ENCODE data around the gene PFN4. TPM values are rescaled to one million over a fixed set of nuclear protein-coding genes. Genes with fewer than 3 reads are reported as not detected.

Gene PFN4
- not detected for total RNA-seq

GRCh38 chr2:24123195-24123921, at the start of gene PFN4, which contains the start of gene FAM228B:
TSS of gene PFN4 (minus strand) at chr2:24123334. CDS start at chr2:24122535, 799 bp downstream.
TSS of gene FAM228B (plus strand) at chr2:24123469. CDS start at chr2:24124362, 893 bp downstream.
- peaks cover 8 to 14% (median 12%) of the 10 kb centered on the region in 3 donors for H3K4me1 ChIP-seq (ENCODE audit: control insufficient read depth in 3 of 3, insufficient read depth in 3 of 3, low read length in 3 of 3)
- H3K36me3 ChIP-seq (ENCODE audit: control insufficient read depth in 3 of 3, insufficient read depth in 3 of 3, low read length in 3 of 3), result peaks cover 0 to 2% (median 0%) of the 10 kb centered on the region in 3 donors
- no peaks in the 10 kb centered on the region for H3K9me3 ChIP-seq (ENCODE audit: control insufficient read depth in 3 of 3, low read length in 3 of 3)
- peak within 1 kb of the TSS; percentile 90 to 96 (median 93) for H3K4me3 ChIP-seq (ENCODE audit: low read length in 3 of 3)
- H3K9ac ChIP-seq (ENCODE audit: low read depth in 1 of 3, low read length in 3 of 3), result peak within 1 kb of the TSS; percentile 85 to 97 (median 92)
- no peaks in the 10 kb centered on the region for H3K27me3 ChIP-seq (ENCODE audit: control insufficient read depth in 3 of 3, insufficient read depth in 3 of 3, low read length in 3 of 3)
- H3K27ac ChIP-seq (ENCODE audit: low read depth, low read length), result peak within 1 kb of the TSS; percentile 84

- Histone ChIP-seq H3K27me3 (ENCODE audit: control insufficient read depth in 3 of 3, insufficient read depth in 3 of 3, low read length in 3 of 3) (peaks cover 0 to 3% (median 0%) of the 10 kb centered on the region in 3 donors), H3K9me3 (ENCODE audit: control insufficient read depth in 3 of 3, low read length in 3 of 3) (no peaks in the 10 kb centered on the region), H3K36me3 (ENCODE audit: control insufficient read depth in 3 of 3, insufficient read depth in 3 of 3, low read length in 3 of 3) (peaks cover 0 to 4% (median 0%) of the 10 kb centered on the region in 3 donors), H3K4me1 (ENCODE audit: control insufficient read depth in 3 of 3, insufficient read depth in 3 of 3, low read length in 3 of 3) (no peaks in the 10 kb centered on the region), H3K4me3 (ENCODE audit: low read length in 3 of 3) (no peak overlapping the region), H3K9ac (ENCODE audit: low read depth in 1 of 3, low read length in 3 of 3) (no peak overlapping the region), H3K27ac (ENCODE audit: low read depth, low read length) (no peak overlapping the region)
These were observed 45.9 kb upstream of the PFN4 start for GRCh38 chr2:24169023-24169422.

GRCh38 chr2:24164416-24164973, 41.4 kb upstream of the PFN4 start:
- H3K9me3 ChIP-seq (ENCODE audit: control insufficient read depth in 3 of 3, low read length in 3 of 3), result no peaks in the 10 kb centered on the region
- H3K27ac ChIP-seq (ENCODE audit: low read depth, low read length), result no peak overlapping the region
- no peaks in the 10 kb centered on the region for H3K4me1 ChIP-seq (ENCODE audit: control insufficient read depth in 3 of 3, insufficient read depth in 3 of 3, low read length in 3 of 3)
- no peaks in the 10 kb centered on the region for H3K27me3 ChIP-seq (ENCODE audit: control insufficient read depth in 3 of 3, insufficient read depth in 3 of 3, low read length in 3 of 3)
- peaks cover 3 to 5% (median 4%) of the 10 kb centered on the region in 3 donors for H3K36me3 ChIP-seq (ENCODE audit: control insufficient read depth in 3 of 3, insufficient read depth in 3 of 3, low read length in 3 of 3)
- H3K9ac ChIP-seq (ENCODE audit: low read depth in 1 of 3, low read length in 3 of 3), result no peak overlapping the region
- no peak overlapping the region for H3K4me3 ChIP-seq (ENCODE audit: low read length in 3 of 3)

- H3K27me3 ChIP-seq (ENCODE audit: control insufficient read depth in 3 of 3, insufficient read depth in 3 of 3, low read length in 3 of 3), result no peaks in the 10 kb centered on the region
- no peaks in the 10 kb centered on the region for H3K4me1 ChIP-seq (ENCODE audit: control insufficient read depth in 3 of 3, insufficient read depth in 3 of 3, low read length in 3 of 3)
- H3K36me3 ChIP-seq (ENCODE audit: control insufficient read depth in 3 of 3, insufficient read depth in 3 of 3, low read length in 3 of 3), result peaks cover 0 to 5% (median 3%) of the 10 kb centered on the region in 3 donors
- H3K9me3 ChIP-seq (ENCODE audit: control insufficient read depth in 3 of 3, low read length in 3 of 3), result no peaks in the 10 kb centered on the region
- H3K27ac ChIP-seq (ENCODE audit: low read depth, low read length), result no peak overlapping the region
- no peak overlapping the region for H3K9ac ChIP-seq (ENCODE audit: low read depth in 1 of 3, low read length in 3 of 3)
- no peak overlapping the region for H3K4me3 ChIP-seq (ENCODE audit: low read length in 3 of 3)
These were observed 40.5 kb upstream of the PFN4 start for GRCh38 chr2:24163601-24164000.

- Histone ChIP-seq H3K27me3 (ENCODE audit: control insufficient read depth in 3 of 3, insufficient read depth in 3 of 3, low read length in 3 of 3) (no peaks in the 10 kb centered on the region), H3K9ac (ENCODE audit: low read depth in 1 of 3, low read length in 3 of 3) (no peak overlapping the region), H3K4me1 (ENCODE audit: control insufficient read depth in 3 of 3, insufficient read depth in 3 of 3, low read length in 3 of 3) (no peaks in the 10 kb centered on the region), H3K36me3 (ENCODE audit: control insufficient read depth in 3 of 3, insufficient read depth in 3 of 3, low read length in 3 of 3) (peaks cover 0 to 5% (median 3%) of the 10 kb centered on the region in 3 donors), H3K27ac (ENCODE audit: low read depth, low read length) (no peak overlapping the region), H3K4me3 (ENCODE audit: low read length in 3 of 3) (no peak overlapping the region), H3K9me3 (ENCODE audit: control insufficient read depth in 3 of 3, low read length in 3 of 3) (no peaks in the 10 kb centered on the region)
These were observed 40.1 kb upstream of the PFN4 start for GRCh38 chr2:24163186-24163585.

- Histone ChIP-seq H3K27me3 (ENCODE audit: control insufficient read depth in 3 of 3, insufficient read depth in 3 of 3, low read length in 3 of 3) (no peaks in the 10 kb centered on the region), H3K4me1 (ENCODE audit: control insufficient read depth in 3 of 3, insufficient read depth in 3 of 3, low read length in 3 of 3) (no peaks in the 10 kb centered on the region), H3K4me3 (ENCODE audit: low read length in 3 of 3) (no peak overlapping the region)
These were observed 39.4 kb upstream of the PFN4 start for GRCh38 chr2:24162494-24162893.

GRCh38 chr2:24160761-24161160, 37.6 kb upstream of the PFN4 start:
- Histone ChIP-seq H3K4me1 (ENCODE audit: control insufficient read depth in 3 of 3, insufficient read depth in 3 of 3, low read length in 3 of 3) (no peaks in the 10 kb centered on the region), H3K27me3 (ENCODE audit: control insufficient read depth in 3 of 3, insufficient read depth in 3 of 3, low read length in 3 of 3) (no peaks in the 10 kb centered on the region), H3K36me3 (ENCODE audit: control insufficient read depth in 3 of 3, insufficient read depth in 3 of 3, low read length in 3 of 3) (peaks cover 0 to 7% (median 5%) of the 10 kb centered on the region in 3 donors), H3K9ac (ENCODE audit: low read depth in 1 of 3, low read length in 3 of 3) (no peak overlapping the region), H3K4me3 (ENCODE audit: low read length in 3 of 3) (no peak overlapping the region), H3K27ac (ENCODE audit: low read depth, low read length) (no peak overlapping the region), H3K9me3 (ENCODE audit: control insufficient read depth in 3 of 3, low read length in 3 of 3) (no peaks in the 10 kb centered on the region)

More at GRCh38 chr2:24162494-24162893, 39.4 kb upstream of the PFN4 start:
- Histone ChIP-seq H3K27ac (ENCODE audit: low read depth, low read length) (no peak overlapping the region), H3K9me3 (ENCODE audit: control insufficient read depth in 3 of 3, low read length in 3 of 3) (no peaks in the 10 kb centered on the region), H3K9ac (ENCODE audit: low read depth in 1 of 3, low read length in 3 of 3) (no peak overlapping the region), H3K36me3 (ENCODE audit: control insufficient read depth in 3 of 3, insufficient read depth in 3 of 3, low read length in 3 of 3) (peaks cover 0 to 5% (median 3%) of the 10 kb centered on the region in 3 donors)

- H3K36me3 ChIP-seq (ENCODE audit: control insufficient read depth in 3 of 3, insufficient read depth in 3 of 3, low read length in 3 of 3), result peaks cover 0 to 7% (median 5%) of the 10 kb centered on the region in 3 donors
- H3K27ac ChIP-seq (ENCODE audit: low read depth, low read length), result no peak overlapping the region
These were observed 36.6 kb upstream of the PFN4 start for GRCh38 chr2:24159708-24160107.

GRCh38 chr2:24158131-24158530, 35.0 kb upstream of the PFN4 start:
- Histone ChIP-seq H3K4me3 (ENCODE audit: low read length in 3 of 3) (no peak overlapping the region), H3K9ac (ENCODE audit: low read depth in 1 of 3, low read length in 3 of 3) (no peak overlapping the region), H3K36me3 (ENCODE audit: control insufficient read depth in 3 of 3, insufficient read depth in 3 of 3, low read length in 3 of 3) (peaks cover 3 to 12% (median 5%) of the 10 kb centered on the region in 3 donors), H3K27me3 (ENCODE audit: control insufficient read depth in 3 of 3, insufficient read depth in 3 of 3, low read length in 3 of 3) (no peaks in the 10 kb centered on the region), H3K9me3 (ENCODE audit: control insufficient read depth in 3 of 3, low read length in 3 of 3) (no peaks in the 10 kb centered on the region), H3K4me1 (ENCODE audit: control insufficient read depth in 3 of 3, insufficient read depth in 3 of 3, low read length in 3 of 3) (no peaks in the 10 kb centered on the region), H3K27ac (ENCODE audit: low read depth, low read length) (no peak overlapping the region)

More at GRCh38 chr2:24159708-24160107, 36.6 kb upstream of the PFN4 start:
- H3K9me3 ChIP-seq (ENCODE audit: control insufficient read depth in 3 of 3, low read length in 3 of 3), result no peaks in the 10 kb centered on the region
- no peaks in the 10 kb centered on the region for H3K4me1 ChIP-seq (ENCODE audit: control insufficient read depth in 3 of 3, insufficient read depth in 3 of 3, low read length in 3 of 3)
- no peak overlapping the region for H3K4me3 ChIP-seq (ENCODE audit: low read length in 3 of 3)
- H3K27me3 ChIP-seq (ENCODE audit: control insufficient read depth in 3 of 3, insufficient read depth in 3 of 3, low read length in 3 of 3), result no peaks in the 10 kb centered on the region
- no peak overlapping the region for H3K9ac ChIP-seq (ENCODE audit: low read depth in 1 of 3, low read length in 3 of 3)

GRCh38 chr2:24153478-24153877, 30.3 kb upstream of the PFN4 start:
- Histone ChIP-seq H3K9ac (ENCODE audit: low read depth in 1 of 3, low read length in 3 of 3) (no peak overlapping the region), H3K36me3 (ENCODE audit: control insufficient read depth in 3 of 3, insufficient read depth in 3 of 3, low read length in 3 of 3) (peaks cover 10 to 13% (median 12%) of the 10 kb centered on the region in 3 donors), H3K4me1 (ENCODE audit: control insufficient read depth in 3 of 3, insufficient read depth in 3 of 3, low read length in 3 of 3) (no peaks in the 10 kb centered on the region), H3K4me3 (ENCODE audit: low read length in 3 of 3) (no peak overlapping the region), H3K27ac (ENCODE audit: low read depth, low read length) (no peak overlapping the region), H3K9me3 (ENCODE audit: control insufficient read depth in 3 of 3, low read length in 3 of 3) (no peaks in the 10 kb centered on the region), H3K27me3 (ENCODE audit: control insufficient read depth in 3 of 3, insufficient read depth in 3 of 3, low read length in 3 of 3) (no peaks in the 10 kb centered on the region)

Measured in skeletal muscle tissue (tissue), 4 donors.